Left lung (tissue), 10 donors: ENCODE measurements around the gene IDI1. TPM values are rescaled to one million over a fixed set of nuclear protein-coding genes. Genes with fewer than 3 reads are reported as not detected.

Experiments used
- ATAC-seq: fragments of 200-7000 bp; cut with Tn5 transposase; one replicate; pipeline ENCODE4 v1.9.1; 2020; ENCODE audit warnings: moderate library complexity
- DNase-seq, 4 donors: peaks; one replicate each; pipeline ENCODE4 v3.0.0-alpha.2; 2013 to 2020
- H3K27ac ChIP-seq, 2 donors: fragments of 200-600 bp; sonication (generic) in 1 of 2; one replicate each; pipeline versions ENCODE4 v1.5.0 to v1.8.0; 2020 to 2021
- H3K27me3 ChIP-seq, 2 donors: fragments of 200-600 bp; sonication (generic) in 1 of 2; one replicate each; pipeline versions ENCODE4 v1.5.0 to v1.8.0; 2020 to 2021
- H3K36me3 ChIP-seq, 2 donors: fragments of 200-600 bp; sonication (generic) in 1 of 2; one replicate each; pipeline versions ENCODE4 v1.5.0 to v1.8.0; 2020 to 2021
- H3K4me1 ChIP-seq, 2 donors: fragments of 200-600 bp; one replicate each; pipeline ENCODE4 v1.8.0; 2021
- H3K4me3 ChIP-seq, 2 donors: fragments of 200-600 bp; sonication (generic) in 1 of 2; one replicate each; pipeline versions ENCODE4 v1.5.0 to v1.8.0; 2020 to 2021; ENCODE audit warnings: mild to moderate bottlenecking in 1 of 2
- H3K9me3 ChIP-seq, 2 donors: fragments of 200-600 bp; sonication (generic) in 1 of 2; one replicate each; pipeline versions ENCODE4 v1.5.0 to v1.8.0; 2020 to 2021
- intact Hi-C, 2 donors: fragments of 100-400 bp; cut with DNase I; formaldehyde crosslinking; loops; one replicate each; pipeline versions ENCODE4 v1.11.2 to v1.14.2; 2022
- polyA plus RNA-seq, 6 donors: library from polyadenylated mRNA; unstranded; fragments of 120-200 nt; gene quantifications; one replicate each; pipeline ENCODE4 v1.2.1, GENCODE V29; 2013; ENCODE audit not compliant: insufficient read length in 6 of 6
- total RNA-seq, 2 donors: library from RNA; stranded (reverse); fragmentation: NEBNext Ultra II Directional; extraction: Animal tissue kit (Norgen Biotek cat#: 25700); gene quantifications; one replicate each; pipeline ENCODE4 v1.2.1, GENCODE V29; 2021
- TF ChIP-seq, protein P1 (sequence below), 2 donors: fragments of 200-600 bp; sonication (generic) in 1 of 2; IDR thresholded peaks; one replicate each; pipeline versions ENCODE4 v1.5.0 to v1.8.0; 2021; ENCODE audit warnings: antibody characterized with exemption in 2 of 2
- donor health status: DM: no; HTN: yes; CAD: no.
- donor health status: DM: no; HTN: no; CAD: no.

Gene IDI1
- total and polyA plus RNA-seq, 8 donors = 43.7 to 101 (median 62.6) TPM

DNA sequence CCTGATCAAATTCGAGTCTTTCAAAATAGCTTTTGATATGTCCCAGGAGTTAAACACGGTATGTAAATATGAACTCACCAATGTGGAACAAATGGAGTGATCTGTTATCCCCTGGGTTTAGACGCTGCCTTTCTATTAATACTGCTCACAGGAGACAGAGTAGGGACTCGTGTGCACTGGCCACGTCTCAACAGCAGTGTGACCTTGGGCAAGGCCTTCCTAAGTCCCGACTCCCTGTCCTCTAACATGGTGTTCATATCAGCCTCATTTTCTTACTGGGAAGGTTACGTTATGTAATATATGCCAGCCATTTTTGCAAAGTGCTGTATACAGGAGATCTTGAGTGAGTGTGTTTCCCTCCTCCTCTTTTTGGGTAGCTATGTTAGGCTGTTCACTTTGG is 9.1 kb upstream of the IDI1 start:
- Histone ChIP-seq H3K27ac (peak overlapping the region in 1 of 2 donors; percentile 99), H3K4me1 (peaks cover 8 to 79% of the 10 kb centered on the region in 2 donors), H3K27me3 (no peaks in the 10 kb centered on the region), H3K9me3 (no peaks in the 10 kb centered on the region), H3K36me3 (peaks cover 0 to 8% of the 10 kb centered on the region in 2 donors), H3K4me3 (peak overlapping the region in 1 of 2 donors; percentile 93)
- intact Hi-C loops = no loop called here
- no peak for DNase-seq
- TF ChIP-seq, protein P1, sequence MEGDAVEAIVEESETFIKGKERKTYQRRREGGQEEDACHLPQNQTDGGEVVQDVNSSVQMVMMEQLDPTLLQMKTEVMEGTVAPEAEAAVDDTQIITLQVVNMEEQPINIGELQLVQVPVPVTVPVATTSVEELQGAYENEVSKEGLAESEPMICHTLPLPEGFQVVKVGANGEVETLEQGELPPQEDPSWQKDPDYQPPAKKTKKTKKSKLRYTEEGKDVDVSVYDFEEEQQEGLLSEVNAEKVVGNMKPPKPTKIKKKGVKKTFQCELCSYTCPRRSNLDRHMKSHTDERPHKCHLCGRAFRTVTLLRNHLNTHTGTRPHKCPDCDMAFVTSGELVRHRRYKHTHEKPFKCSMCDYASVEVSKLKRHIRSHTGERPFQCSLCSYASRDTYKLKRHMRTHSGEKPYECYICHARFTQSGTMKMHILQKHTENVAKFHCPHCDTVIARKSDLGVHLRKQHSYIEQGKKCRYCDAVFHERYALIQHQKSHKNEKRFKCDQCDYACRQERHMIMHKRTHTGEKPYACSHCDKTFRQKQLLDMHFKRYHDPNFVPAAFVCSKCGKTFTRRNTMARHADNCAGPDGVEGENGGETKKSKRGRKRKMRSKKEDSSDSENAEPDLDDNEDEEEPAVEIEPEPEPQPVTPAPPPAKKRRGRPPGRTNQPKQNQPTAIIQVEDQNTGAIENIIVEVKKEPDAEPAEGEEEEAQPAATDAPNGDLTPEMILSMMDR (IDR thresholded peaks at IDR 0.05) = no peak
- no peak for ATAC-seq

DNA sequence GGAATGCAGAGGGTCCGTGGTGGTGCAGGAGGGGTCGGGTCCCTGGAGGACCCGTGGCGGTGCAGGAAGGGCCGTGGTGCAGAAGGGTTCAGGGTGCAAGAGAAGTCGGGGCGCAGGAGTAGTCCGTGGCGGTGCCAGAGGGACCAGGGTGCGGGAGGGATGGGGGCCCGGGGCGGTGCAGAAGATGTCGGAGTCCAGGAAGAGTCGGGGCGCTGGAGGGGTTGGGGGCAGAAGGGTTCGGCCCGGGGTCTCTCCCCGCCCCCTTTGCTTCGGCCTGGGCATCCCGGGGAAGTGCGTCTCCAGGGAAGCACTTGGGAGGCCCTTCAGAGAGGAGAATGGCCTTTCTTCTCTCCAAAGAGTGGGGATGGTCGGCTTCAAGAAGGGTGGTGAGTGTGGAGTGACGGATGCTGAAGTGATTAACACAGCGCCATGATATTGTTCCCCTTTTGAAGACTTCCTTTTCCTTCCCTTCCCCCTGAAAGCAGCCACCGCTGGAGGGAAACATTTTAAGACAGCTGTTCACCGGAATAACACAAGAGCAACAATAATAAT is 8.3 kb upstream of the IDI1 start:
- peak overlapping the region; percentile 98 to 99 for H3K27ac ChIP-seq
- H3K4me1 ChIP-seq = peaks cover 8 to 74% of the 10 kb centered on the region in 2 donors
- H3K36me3 ChIP-seq = peaks cover 0 to 14% of the 10 kb centered on the region in 2 donors
- no peaks in the 10 kb centered on the region for H3K27me3 ChIP-seq
- TF ChIP-seq, protein P1 (IDR thresholded peaks at IDR 0.05) = no peak
- ATAC-seq = peak; percentile 25
- H3K4me3 ChIP-seq = peak overlapping the region; percentile 83 to 93
- no peaks in the 10 kb centered on the region for H3K9me3 ChIP-seq
- no peak for DNase-seq
- intact Hi-C loops = no loop called here

DNA sequence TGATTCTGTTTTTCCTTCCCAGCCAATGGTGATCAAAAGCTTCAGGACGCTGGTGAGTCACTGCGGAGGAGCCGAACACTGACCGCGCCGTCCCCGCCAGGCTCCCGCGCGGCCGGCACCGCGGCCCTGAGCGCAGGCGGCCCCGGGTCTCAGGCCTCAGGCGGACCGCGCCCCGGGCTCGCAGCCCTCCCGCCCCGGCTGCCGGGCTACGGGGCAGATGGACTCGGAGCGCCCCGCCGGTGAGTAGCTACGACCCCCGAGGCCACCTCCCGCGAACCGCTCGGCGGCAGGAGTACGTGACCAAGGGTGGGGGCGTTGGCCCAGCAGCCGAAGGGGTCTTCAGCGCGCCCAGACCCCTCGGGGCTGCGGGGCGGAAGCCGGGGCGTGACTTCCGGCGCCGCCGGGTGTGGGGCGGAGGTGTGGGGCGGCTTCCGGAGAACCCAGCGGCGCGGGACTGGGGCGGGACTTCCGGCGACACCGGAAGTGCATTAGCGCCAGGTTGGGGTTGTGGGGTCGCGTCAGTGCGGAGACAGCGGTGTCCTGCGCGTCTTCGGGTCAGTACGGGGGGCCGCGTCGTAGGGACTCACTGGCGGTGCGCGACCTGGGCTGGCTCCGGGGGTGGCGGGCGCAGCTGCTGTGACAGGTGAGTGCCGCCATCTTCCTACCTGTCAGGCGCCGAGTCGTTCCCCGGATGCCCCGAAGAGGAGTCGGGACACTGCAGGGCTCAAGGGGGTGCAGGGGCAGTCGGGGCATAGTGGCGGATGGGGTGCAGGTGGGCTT is 7.6 kb upstream of the IDI1 start, which contains the start of gene WDR37:
Gene WDR37 (plus strand): TSS at position 60 of the 780 bp plus-strand sequence. CDS start 15,771 bp downstream, outside the sequence.
- intact Hi-C loops = no loop called here
- DNase-seq = peak; percentile 83 to 95 (median 89)
- peak within 1 kb of the TSS; percentile 98 to 99 for H3K27ac ChIP-seq
- peaks cover 0 to 14% of the 10 kb centered on the region in 2 donors for H3K36me3 ChIP-seq
- peaks cover 8 to 74% of the 10 kb centered on the region in 2 donors for H3K4me1 ChIP-seq
- ATAC-seq = peak; percentile 97
- H3K4me3 ChIP-seq = peak within 1 kb of the TSS; percentile 83 to 93
- no peaks in the 10 kb centered on the region for H3K27me3 ChIP-seq
- TF ChIP-seq, protein P1 (IDR thresholded peaks at IDR 0.05) = no peak
- no peaks in the 10 kb centered on the region for H3K9me3 ChIP-seq

DNA sequence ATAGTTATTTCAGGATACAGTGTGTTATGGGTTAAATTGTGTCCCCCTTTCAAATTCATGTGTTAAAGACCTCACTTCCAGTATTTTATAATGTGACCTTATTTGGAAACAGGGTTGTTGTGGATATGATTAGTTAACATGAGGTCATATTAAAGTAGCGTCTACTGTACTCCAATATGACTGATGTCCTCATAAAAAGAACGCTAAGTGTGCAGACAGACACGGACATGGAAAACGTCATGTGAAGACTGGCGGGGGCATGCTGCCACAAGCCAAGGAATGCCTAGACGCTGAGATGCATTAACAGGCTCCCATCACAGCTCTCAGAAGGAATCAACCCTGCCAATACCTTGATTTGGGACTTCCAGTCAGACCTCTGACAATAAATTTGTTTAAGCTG is 5.8 kb upstream of the IDI1 start:
- Histone ChIP-seq H3K36me3 (peaks cover 0 to 14% of the 10 kb centered on the region in 2 donors), H3K27me3 (no peaks in the 10 kb centered on the region), H3K27ac (no peak overlapping the region), H3K9me3 (no peaks in the 10 kb centered on the region), H3K4me3 (no peak overlapping the region), H3K4me1 (peaks cover 17 to 73% of the 10 kb centered on the region in 2 donors)
- TF ChIP-seq, protein P1 (IDR thresholded peaks at IDR 0.05) = no peak
- ATAC-seq (no peak), DNase-seq (no peak)
- intact Hi-C loops = no loop called here

DNA sequence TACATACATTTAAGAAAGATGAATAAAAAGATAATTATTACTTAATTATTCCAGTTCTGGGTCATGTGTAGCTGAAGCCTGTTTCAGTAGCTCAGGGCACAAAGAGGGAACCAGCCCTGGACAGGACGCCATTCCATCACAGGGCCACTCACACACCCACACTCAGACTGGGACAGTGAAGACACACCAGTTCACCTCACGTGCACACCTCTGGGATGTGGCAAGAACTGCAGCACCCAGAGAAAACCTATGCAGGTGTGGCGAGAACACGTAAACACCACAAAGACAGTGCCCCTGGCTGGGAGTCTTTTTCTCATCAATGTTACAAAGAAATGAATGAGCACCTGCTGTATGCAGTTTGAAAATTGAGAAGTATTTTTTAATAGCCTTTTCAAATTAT is 1.6 kb upstream of the IDI1 start:
- TF ChIP-seq, protein P1 (IDR thresholded peaks at IDR 0.05) = no peak
- Histone ChIP-seq H3K4me1 (peaks cover 17 to 69% of the 10 kb centered on the region in 2 donors), H3K36me3 (peaks cover 0 to 14% of the 10 kb centered on the region in 2 donors), H3K4me3 (peak overlapping the region; percentile 52 to 89), H3K9me3 (no peaks in the 10 kb centered on the region), H3K27me3 (no peaks in the 10 kb centered on the region), H3K27ac (peak overlapping the region in 1 of 2 donors; percentile 97)
- no peak for ATAC-seq
- DNase-seq = no peak
- intact Hi-C loops = no loop called here
